ENCODE data around the gene ENOX2. TPM values are rescaled to one million over a fixed set of nuclear protein-coding genes. Genes with fewer than 3 reads are reported as not detected.

The ENOX2 gene
- total RNA-seq, 1 experiment from 2014 or later = 14.8 TPM

DNA sequence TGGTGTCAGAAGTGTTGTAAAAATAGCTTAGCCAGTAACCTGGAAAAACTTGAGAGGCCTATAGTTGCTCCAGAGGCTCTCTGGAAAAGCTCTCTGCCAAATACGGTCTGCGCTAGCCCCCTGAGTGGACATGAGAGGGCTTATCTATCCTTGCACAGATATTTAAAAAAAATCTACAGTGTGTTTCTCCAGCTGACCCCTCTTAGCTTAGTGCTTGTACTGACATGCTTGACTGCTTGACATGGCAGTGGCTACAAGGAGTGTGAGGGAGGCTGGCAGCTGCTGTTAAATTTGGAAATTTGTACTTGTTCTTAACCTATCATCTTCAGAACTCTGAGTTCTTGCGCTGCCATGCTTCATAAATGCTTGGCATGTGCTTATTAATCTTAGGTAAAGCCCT is 272.0 kb downstream of the ENOX2 start:
- DNase-seq (ENCODE audit: low spot score) = no peak

GRCh38 chrX:130628516-130628915 is 274.5 kb downstream of the ENOX2 start:
- DNase-seq (ENCODE audit: low spot score) = no peak

DNA sequence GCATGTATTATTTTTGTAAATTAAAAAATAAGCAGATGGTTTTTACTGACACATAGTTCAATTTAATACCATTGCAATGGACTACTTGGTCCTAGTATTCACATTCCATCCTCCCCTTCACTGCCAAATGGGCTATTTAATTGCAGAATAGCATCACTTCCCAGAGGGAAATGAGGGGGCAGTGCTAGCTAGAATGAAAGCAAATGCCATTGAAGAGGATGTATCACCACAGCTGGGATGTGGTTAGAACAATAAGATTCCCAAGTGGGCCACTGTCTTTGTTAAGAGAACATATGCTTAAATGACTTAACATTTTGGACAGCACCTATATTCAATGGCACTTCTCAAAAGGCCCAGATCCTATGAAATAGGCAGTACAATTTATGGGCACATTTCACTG is 276.5 kb downstream of the ENOX2 start:
- DNase-seq (ENCODE audit: low spot score) = no peak

GRCh38 chrX:130625386-130625785 is 277.6 kb downstream of the ENOX2 start:
- no peak for DNase-seq (ENCODE audit: low spot score)

DNA sequence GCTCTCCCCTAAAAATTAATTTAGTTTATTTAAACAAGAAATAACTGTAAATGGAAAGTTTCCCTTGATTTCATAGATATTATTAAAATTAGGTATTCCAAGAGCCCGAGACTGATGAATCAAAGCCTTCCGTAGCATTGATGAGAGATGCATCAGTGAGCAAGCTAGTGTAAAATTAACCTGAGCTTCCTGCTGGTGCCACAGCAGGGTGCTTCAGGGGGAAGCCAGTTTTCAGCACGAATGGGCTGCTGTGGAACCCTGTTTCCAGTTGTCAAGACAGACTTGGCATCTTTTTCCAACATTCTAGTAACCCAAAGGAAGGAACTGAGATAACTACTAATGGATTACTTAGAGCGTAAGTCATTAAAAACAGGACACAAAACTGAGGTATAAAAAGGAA is 279.5 kb downstream of the ENOX2 start:
- no peak for DNase-seq (ENCODE audit: low spot score)

GRCh38 chrX:130615941-130616340 is 287.1 kb downstream of the ENOX2 start:
- no peak for DNase-seq (ENCODE audit: low spot score)

GRCh38 chrX:130607431-130607830 is 295.6 kb downstream of the ENOX2 start:
- no peak for DNase-seq (ENCODE audit: low spot score)

- DNase-seq (ENCODE audit: low spot score) = no peak
These were observed 296.6 kb downstream of the ENOX2 start for GRCh38 chrX:130606425-130606824.

DNA sequence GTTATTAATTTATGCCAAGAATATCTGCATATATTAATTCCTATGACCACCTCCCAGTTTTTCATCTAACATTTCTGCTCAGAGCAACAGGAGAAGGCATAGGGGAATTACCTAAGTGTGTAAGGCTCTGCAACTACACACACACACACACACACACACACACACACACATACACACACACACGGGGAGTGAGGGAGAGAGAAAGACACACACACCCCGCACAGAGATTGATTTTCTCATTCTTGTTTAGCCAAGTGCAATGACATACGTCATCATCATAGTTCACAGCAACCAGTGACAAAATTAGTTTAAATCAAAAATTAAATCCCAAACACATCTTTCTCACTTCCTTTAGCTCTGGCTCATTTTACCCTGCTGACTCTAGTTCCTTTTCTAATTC is 298.1 kb downstream of the ENOX2 start:
- no peak for DNase-seq (ENCODE audit: low spot score)

GRCh38 chrX:130594453-130594916 is 308.5 kb downstream of the ENOX2 start:
- no peak for DNase-seq (ENCODE audit: low spot score)

GRCh38 chrX:130593911-130594310 is 309.1 kb downstream of the ENOX2 start:
- no peak for DNase-seq (ENCODE audit: low spot score)

- DNase-seq (ENCODE audit: low spot score) = no peak
These were observed 310.8 kb downstream of the ENOX2 start for GRCh38 chrX:130592204-130592603.

DNA sequence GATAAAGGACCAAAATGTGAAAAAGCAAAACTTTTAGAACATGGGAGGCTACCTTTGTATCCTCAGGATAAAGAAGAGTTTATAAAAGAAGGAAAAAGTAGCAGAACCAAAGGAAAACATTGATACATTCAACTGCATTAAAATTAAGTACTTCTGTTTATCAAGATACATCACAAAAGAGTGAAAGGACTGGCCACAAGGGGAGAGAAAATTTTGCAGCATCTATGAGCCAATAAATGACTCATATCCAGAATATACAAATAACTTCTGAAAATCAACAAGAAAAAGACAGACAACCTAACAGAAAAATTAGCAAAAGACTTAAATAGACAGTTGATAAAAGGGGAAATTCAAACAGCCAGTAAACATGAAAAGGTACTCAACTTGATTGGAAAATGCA is 324.1 kb downstream of the ENOX2 start:
- no peak for DNase-seq (ENCODE audit: low spot score)

GRCh38 chrX:130577431-130577830 is 325.6 kb downstream of the ENOX2 start:
- no peak for DNase-seq (ENCODE audit: low spot score)

DNA sequence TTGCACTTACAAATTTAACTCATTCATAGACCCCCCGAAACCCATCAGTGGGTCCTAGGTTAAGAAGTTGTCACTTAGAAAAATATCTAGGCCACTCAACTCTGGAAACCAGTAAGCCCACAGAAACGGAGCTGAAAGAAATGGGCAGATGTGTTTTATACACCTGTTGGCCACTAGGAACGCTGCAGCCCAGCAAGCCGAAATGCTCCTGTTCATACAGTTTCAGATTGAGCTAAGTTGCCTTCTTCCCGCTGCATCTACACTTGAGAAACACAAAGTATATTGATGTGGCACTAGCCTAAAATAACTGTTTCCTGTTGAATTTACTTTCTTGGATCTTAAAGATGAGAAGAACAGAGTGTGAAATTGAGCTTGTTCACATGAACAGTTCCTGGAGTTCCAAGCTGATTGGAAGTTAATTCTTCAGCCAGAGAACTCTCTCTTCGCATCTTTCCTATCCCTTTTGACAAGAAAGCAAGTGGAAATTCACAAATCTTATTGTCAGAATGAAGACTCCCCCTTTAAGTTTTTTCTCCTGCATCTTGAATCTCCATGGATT is 327.1 kb downstream of the ENOX2 start:
- peak; percentile 17 for DNase-seq (ENCODE audit: low spot score)

Other genes with a start within 250 kb of the ENOX2 start
- gene ARHGAP36, start 155.1 kb upstream of the ENOX2 start, total RNA-seq (2014; rRNA removed; shearing (Covaris generic)) = 0.27 and 0.46 TPM in 2 replicates